Stimulated activated CD4-positive, alpha-beta T cell treated with anti-CD3 and anti-CD28 coated beads, TNF-alpha, amount 100 ng/mL, for 48 hours (primary cell): ENCODE results near the gene F11.
"Not testable (repeated sequence)": the region's sequence is repeated elsewhere in the genome, so short reads cannot be mapped to it uniquely, and the experiment has no call there.

ENCODE experiments used
- DNase-seq, 3 donors: peaks; one replicate each; pipeline ENCODE4 v3.0.0-alpha.2; 2020; ENCODE audit warnings: low read depth in 3 of 3

F11 gene

GRCh38 chr4:186249785-186250754 is 15.9 kb upstream of the F11 start:
- no peak for DNase-seq

GRCh38 chr4:186250760-186251159 is 15.2 kb upstream of the F11 start:
- no peak for DNase-seq

- DNase-seq = no peak
These were observed 10.9 kb upstream of the F11 start for GRCh38 chr4:186255122-186255521.

DNA sequence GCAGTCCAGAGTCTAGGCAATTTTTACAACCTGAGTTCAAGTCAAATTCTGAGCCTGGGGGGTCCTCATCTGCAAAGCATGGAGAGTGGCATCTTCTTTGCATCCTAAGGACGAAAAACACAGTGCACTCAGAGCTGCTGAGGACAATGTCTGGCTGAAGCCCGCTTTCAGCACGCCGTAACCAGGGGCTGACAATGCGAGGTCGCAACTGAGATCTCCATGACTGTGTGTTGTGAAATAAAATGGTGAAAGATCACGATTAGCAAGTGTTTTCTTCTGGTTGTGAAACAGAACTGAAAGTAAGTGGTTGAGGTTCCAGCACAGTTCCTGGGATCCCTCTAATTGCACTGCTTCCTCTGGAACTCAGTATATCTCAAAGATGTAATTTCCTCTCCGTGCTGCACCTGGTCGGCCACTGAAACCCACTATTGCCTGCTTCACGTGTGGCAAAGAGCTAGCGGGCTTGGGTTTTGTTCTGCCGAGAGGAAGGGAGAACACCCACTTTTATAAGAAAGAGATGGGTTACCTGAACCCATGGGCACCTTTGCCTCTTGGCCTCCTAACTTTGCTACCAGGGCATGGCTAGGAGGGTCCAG is 7.7 kb upstream of the F11 start:
- no peak for DNase-seq

DNA sequence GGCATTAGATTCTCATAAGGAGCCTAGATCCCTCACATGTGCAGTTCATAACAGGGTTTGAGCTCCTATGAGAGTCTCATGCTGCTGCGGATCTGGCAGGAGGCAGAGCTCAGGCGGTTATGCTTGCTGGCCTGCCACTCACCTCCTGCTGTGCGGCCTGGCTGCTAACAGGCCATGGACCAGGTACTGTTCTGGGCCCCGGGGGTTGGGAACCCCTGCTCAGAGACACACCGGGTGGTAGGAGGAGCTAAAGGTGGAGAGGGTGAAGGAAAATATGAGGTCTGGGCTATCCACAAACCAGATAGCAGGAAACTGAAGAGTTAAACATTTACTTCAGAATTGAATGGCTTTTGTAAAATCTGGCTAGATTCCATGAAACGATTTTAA is 5.9 kb upstream of the F11 start:
- DNase-seq = no peak

DNA sequence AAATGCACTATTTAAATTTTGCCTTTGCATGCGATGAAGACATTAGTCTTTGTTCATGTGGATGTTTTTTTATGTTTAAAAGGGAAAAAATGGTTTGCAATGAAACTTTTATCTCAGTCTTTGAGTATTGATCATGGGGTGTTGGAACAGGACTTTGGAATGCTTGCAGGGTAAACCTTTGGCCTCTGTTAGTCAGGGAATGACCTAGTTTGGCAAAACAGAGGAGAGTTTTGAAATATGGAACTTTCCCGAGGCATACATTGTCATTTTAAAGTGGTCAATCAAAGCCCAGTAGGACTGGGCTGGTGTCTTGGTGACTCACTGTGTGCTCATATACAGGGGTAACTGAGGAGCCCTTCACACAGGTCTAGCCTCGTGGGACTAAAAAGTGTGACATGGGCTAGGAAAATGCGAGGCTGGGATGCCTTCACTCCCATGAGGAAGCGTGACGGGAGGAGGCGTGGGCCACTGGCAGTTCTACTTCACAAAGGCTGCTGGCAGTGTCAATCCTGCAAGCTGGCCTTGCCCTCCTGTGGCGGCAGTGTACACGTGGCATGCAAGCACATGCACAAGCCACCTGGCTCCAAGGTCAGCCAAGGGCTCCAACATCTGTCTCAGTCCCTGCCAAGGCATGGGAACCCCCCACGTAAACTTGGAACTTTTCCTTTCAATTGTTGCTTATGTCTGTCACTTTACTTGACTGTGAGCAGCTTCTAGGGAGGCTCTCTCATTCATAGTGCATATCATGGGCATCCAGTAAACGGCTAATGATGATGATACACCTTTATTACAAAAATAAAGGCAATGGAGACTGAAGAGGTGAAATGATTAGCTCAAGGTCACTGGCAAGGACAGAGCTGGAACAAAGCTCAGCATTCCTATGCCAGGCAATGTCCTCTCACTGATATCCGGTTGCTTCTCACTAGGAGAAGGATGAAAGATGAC is 5.2 kb upstream of the F11 start:
- DNase-seq = no peak

GRCh38 chr4:186264660-186265059 is 1.3 kb upstream of the F11 start:
- no peak for DNase-seq

- not testable (repeated sequence) for DNase-seq
These were observed 739 bp upstream of the F11 start for GRCh38 chr4:186265250-186265649.

DNA sequence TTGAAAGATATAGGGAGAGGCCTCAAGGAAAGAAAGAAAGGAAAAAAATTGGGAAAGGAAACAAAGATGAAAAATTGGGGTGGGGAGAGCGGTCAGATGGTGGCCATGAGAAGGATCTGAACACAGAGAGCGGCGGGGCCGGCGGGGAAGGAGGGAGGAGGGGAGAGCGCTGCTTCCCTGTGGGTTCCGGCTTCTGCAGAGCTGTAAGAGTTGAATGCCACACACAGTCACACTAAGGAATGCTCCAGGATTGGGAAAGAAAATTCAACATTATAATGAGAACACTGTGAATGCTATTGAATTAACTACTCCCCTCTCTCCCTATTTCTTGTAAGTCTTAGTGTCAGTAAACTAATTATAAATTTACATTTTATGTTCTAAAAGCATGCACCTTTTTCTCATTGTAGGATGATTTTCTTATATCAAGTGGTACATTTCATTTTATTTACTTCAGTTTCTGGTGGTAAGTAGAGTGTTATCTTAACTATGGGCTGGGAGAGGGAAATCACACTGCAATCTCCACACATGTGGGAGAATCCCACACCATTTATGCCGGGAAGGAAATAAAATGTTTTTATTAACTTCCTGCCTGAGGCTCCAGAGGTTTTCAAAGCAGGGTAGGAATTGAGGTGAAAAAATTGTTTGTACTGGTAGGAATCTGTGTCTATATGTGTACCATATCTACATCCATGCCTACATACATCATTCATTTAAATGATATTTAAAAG is 904 bp downstream of the F11 start:
- DNase-seq = no peak

DNA sequence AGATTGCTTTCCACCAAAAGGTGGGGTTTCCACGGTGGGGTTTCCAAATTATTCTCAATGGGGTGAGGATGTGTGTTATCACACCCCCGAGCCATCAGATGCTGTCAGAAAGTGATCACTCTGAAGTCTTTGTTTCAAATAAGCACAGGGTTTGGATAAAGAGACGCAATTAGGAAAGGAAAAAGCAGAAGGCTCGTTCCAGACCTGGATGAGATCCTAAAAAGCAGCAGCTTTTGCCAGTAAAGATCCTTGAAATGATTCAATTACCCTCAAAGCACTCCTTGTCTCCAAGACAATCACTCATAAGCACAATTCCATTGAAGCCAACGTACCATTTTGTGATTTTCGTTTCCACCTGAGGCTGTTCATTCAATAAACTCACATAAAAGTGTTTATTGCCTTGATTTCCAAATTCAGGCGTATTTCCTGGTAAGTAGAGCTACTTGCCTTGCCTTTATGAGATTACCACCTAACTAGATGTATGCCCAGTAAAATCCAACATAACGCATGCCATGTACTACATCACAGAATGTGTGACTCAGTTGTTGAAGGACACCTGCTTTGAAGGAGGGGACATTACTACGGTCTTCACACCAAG is 5.2 kb downstream of the F11 start:
- no peak for DNase-seq

GRCh38 chr4:186272699-186273391 is 6.9 kb downstream of the F11 start:
- DNase-seq = no peak

DNA sequence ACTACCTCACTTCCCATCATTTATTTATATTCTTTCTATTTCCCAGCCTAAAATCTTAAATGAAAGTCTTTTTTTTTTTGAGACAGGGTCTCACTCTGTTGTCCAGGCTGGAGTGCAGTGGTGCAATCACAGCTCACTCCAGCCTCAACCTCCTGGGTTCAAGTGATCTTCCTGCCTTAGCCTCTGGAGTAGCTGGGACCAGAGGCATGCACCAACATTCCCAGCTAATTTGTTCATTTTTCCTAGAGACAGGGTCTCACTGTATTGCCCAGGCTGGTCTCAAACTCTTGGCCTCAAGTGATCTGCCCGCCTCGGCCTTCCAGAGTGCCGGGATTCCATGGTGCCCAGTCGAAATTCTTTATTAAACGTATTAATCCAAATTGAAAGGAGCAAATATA is 7.4 kb downstream of the F11 start:
- DNase-seq = not testable (repeated sequence)

DNA sequence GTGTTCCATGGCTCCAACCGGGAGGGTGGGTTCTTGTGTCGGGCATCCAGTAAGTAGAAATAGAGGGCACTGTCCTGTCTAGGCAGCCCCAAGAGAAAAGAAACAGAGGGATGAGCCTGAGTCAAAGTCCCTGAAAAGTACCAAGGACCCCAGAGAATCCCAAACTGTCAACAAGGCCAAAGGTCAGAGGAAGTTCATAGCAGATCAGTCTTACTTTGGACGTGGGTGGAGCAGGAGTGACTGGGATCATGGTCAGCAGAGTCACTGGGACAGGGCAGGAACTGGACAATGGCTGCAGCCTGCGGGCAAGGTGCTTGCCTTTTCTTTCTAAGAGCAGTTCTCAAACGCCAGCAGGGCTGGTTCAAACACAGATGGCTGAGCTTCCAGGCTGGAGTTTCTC is 17.3 kb downstream of the F11 start:
- no peak for DNase-seq

DNA sequence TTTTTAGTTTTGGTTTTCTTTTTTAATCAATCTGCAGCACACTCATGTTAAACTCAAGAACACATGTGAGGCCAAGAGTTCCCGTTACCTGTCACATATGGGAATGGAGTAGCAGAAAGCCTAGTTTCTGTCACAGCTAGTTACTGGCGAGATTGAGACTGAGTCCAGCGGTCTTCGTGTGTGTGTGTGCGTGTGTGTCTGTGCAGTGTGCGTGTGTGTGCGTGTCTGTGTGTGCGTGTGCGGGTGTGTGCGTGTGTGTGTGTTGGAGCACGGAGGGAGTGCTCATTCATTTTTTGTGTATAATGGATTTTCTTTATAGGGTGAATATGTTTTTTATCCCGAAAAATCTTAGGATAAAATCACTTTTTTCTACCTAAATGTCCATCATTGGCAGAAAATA is 19.2 kb downstream of the F11 start:
- DNase-seq = no peak

DNA sequence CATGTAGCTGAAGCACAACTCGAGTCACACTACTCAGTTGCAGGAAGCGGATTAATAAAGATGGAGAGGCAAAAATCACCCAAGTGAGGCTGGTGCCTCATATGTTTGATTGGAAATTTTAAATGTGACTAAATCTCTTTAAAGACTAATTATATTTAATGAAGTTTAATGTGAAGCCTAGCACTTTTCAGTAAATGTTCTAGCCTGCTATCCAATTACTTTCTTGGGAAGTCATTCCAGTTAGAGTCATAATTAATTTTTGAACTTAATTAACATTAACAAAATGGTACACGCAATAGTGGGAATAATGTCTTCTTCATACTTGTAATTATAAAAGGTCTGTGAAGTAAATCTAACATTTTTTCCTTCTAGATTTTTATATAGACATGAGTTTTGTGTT is 20.6 kb downstream of the F11 start:
- no peak for DNase-seq

DNA sequence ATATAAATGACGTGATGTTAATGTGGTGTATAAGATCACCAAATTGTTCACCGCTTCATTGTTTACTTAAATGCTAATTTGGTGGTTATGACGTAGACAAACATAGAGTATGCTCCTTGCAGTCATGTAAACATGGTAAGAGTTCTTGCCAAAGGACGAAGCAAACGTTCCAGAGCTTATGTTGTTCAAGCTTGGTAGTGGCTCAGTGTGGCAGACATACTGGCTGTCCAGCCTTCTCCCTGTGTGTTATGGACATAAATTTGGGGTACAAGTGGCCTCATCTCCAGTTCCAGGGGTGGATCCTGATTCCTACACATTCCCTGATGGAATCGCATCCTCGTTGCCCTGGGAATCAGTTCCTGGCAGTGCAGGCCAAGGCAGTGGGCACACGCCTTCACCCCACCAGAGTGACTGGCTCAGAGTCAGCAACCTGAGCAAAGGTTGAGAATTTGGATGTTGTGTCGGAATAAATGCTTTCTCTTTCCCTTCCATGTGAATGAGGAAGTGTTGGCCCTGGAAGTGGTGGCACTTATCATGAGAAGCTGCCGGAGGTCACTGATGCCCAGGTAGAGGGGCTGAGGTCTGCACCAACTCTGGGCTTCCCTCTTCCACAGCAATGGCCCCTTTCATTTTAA is 25.4 kb downstream of the F11 start:
- DNase-seq = no peak

GRCh38 chr4:186294160-186294559 is 28.2 kb downstream of the F11 start:
- peak in 1 of 3 donors; percentile 2 for DNase-seq

DNA sequence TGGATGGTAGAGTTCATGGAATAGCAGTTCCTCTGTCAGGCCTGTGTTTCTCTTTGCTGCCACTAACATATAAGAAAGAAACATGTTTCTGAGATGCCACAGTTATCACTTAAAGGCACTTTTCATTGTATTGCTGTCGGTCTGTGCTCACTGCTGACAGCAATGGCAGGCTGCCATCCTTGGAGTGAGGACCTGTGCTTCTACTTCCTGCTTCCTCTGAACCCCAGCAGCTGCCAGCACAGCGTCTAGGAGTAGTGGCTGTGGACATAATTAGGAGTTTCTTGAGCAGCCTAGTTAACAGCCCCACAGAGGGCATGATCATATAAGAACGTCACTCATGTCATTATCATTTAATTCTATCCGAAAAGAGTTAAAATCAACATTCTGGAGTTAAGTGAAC is 30.5 kb downstream of the F11 start:
- no peak for DNase-seq

DNA sequence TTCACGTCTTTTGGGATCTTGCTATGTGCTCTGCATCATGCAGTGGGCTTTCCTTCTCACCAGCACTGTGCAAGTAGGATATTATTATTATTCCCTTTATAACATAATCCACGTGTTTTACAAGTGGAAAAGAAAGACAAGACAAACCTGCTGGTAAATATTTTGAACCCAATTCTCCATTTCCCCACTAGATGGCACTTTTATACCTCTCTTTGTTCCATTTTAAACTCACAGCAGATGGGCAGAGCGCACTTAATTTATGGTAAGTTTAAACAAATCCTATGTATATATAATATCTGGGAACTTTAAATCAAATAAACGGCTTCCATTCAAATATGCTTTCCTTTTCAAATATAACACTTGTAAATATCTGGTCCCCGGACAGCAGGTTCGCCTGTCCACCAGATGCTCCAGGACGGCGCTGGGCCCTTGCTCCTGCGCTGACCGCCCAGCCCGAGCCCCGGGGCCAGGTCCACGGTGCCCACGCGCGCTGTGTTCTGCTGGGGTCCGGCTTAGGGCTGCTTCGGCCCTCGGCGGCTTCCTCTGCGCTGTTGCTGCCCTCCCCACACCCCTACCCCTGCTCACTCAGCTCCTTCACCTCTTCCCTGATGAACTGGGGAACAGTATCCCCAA is 31.1 kb downstream of the F11 start:
- DNase-seq = no peak
